Measurements from ENCODE around the gene SCFD2. TPM values are rescaled to one million over a fixed set of nuclear protein-coding genes. Genes with fewer than 3 reads are reported as not detected.
"Not testable (repeated sequence)": the region's sequence is repeated elsewhere in the genome, so short reads cannot be mapped to it uniquely, and the experiment has no call there.

SCFD2 gene
- total RNA-seq, 1 experiment from 2014 or later = 13.5 TPM

GRCh38 chr4:53196882-53197771 is 168.7 kb downstream of the SCFD2 start:
- H3K27me3 ChIP-seq (ENCODE audit: control insufficient read depth, insufficient read depth, low read length) = no peaks in the 10 kb centered on the region
- peak; percentile 19 for DNase-seq
- H3K36me3 ChIP-seq (replicated peaks; ENCODE audit: control insufficient read depth, insufficient read depth, low read length) = no peaks in the 10 kb centered on the region
- no peak overlapping the region for H3K4me3 ChIP-seq (ENCODE audit: insufficient read depth, low read depth, low read length)

DNA sequence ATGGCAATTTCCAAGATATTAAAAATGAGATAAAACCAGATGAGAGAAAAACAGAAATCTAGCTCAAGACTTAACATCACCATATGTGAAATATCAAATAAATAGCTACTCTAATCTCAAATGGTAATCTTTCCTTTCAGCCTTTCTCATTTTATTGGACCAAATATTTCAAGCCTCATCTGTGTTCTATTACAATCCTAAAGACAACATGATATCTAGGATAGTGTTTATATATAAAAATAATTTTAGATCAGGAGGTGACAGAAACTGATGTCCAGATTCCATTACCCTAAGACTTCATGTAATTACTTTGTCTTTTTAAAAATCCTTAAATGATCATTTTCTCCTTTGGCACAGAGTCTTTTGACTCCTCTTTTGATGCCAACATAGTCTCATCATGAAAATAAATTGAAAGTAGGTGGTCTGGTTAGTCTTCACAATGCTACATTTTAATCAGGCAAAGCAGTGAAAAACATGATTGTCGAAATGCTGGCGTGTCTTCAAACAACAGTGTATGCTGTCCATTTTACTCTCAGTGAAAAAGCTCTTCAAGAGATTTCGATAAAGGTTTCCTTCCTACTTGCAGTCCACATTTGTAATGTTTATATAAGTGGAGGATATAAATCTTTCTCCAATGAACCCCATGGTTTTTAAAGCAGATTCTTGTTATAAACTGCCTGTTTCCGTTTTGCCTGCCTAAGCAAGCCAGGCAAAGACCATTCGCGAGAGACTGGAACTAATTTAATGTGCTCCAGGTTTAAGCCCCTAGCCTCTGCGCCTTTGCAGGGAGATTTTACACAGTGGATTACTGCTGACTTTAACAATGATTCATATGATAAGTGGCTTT is 169.8 kb downstream of the SCFD2 start:
- Histone ChIP-seq H3K36me3 (replicated peaks; ENCODE audit: control insufficient read depth, insufficient read depth, low read length) (no peaks in the 10 kb centered on the region), H3K27me3 (ENCODE audit: control insufficient read depth, insufficient read depth, low read length) (no peaks in the 10 kb centered on the region), H3K4me3 (ENCODE audit: insufficient read depth, low read depth, low read length) (no peak overlapping the region)
- no peak for DNase-seq

GRCh38 chr4:53194727-53195126 is 171.1 kb downstream of the SCFD2 start:
- no peaks in the 10 kb centered on the region for H3K36me3 ChIP-seq (replicated peaks; ENCODE audit: control insufficient read depth, insufficient read depth, low read length)
- H3K27me3 ChIP-seq (ENCODE audit: control insufficient read depth, insufficient read depth, low read length) = no peaks in the 10 kb centered on the region
- H3K4me3 ChIP-seq (ENCODE audit: insufficient read depth, low read depth, low read length) = no peak overlapping the region
- DNase-seq = no peak

- no peak for DNase-seq
- Histone ChIP-seq H3K27me3 (ENCODE audit: control insufficient read depth, insufficient read depth, low read length) (no peaks in the 10 kb centered on the region), H3K4me3 (ENCODE audit: insufficient read depth, low read depth, low read length) (no peak overlapping the region), H3K36me3 (replicated peaks; ENCODE audit: control insufficient read depth, insufficient read depth, low read length) (no peaks in the 10 kb centered on the region)
Observed at GRCh38 chr4:53193111-53193510, 172.8 kb downstream of the SCFD2 start.

DNA sequence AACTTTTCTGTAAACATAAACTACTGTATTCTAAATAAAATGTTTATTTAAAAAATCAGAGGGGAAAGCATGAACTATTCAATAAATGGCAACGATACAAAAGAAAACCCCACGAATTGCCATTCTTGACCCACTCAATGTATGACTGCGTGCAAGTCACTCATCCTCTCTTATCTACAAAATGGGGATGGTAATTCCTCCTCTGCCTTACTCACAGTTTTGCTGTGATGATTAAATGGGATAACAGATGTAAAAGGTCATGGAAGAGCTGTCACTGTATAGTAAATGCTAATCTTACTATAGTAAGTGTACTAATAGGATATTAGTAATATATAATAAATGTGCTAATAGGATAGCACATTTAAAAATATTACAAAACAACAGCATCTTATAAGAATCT is 173.4 kb downstream of the SCFD2 start:
- H3K27me3 ChIP-seq (ENCODE audit: control insufficient read depth, insufficient read depth, low read length) = no peaks in the 10 kb centered on the region
- no peak overlapping the region for H3K4me3 ChIP-seq (ENCODE audit: insufficient read depth, low read depth, low read length)
- H3K36me3 ChIP-seq (replicated peaks; ENCODE audit: control insufficient read depth, insufficient read depth, low read length) = no peaks in the 10 kb centered on the region
- DNase-seq = no peak

DNA sequence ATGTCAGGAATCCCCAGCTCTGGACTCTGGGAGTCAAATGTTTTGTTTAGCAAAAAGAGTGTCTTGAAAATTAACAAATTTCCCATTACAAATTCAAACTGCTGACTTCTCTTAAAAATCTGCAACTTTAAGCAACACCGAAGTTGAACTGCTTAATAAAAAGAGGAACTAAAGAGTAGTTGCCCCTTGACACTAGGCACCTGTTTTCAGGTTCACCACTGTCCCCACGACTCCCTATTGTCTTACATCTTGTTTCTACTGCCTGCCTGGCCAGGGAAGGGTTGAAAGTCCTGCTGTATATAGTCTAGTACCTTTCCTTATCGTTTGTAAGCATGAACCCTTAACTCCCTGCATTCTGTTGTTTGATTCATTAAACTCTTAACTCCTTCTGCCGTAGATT is 173.9 kb downstream of the SCFD2 start:
- H3K27me3 ChIP-seq (ENCODE audit: control insufficient read depth, insufficient read depth, low read length) = no peaks in the 10 kb centered on the region
- H3K4me3 ChIP-seq (ENCODE audit: insufficient read depth, low read depth, low read length) = no peak overlapping the region
- no peaks in the 10 kb centered on the region for H3K36me3 ChIP-seq (replicated peaks; ENCODE audit: control insufficient read depth, insufficient read depth, low read length)
- no peak for DNase-seq

DNA sequence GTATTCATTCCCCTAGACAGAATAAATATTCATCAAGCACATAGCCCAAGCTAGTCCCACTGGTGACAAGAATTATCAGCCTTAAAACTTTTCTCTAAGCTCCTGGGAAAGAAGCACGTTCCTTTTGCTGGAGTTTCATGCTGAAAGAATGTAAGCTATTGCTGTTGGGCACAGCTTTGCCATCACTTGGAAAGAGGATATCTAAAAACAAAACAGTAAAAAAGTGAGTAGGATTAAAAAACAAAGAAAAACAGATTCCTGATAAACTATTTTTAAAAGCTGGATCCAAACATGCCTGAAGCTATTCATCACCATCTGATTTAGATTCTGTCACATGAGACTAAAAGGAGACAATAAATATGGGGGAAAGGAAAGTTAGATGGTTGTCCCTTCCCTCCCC is 176.8 kb downstream of the SCFD2 start:
- no peaks in the 10 kb centered on the region for H3K27me3 ChIP-seq (ENCODE audit: control insufficient read depth, insufficient read depth, low read length)
- no peaks in the 10 kb centered on the region for H3K36me3 ChIP-seq (replicated peaks; ENCODE audit: control insufficient read depth, insufficient read depth, low read length)
- H3K4me3 ChIP-seq (ENCODE audit: insufficient read depth, low read depth, low read length) = no peak overlapping the region
- DNase-seq = no peak

- Histone ChIP-seq H3K36me3 (replicated peaks; ENCODE audit: control insufficient read depth, insufficient read depth, low read length) (no peaks in the 10 kb centered on the region), H3K27me3 (ENCODE audit: control insufficient read depth, insufficient read depth, low read length) (no peaks in the 10 kb centered on the region), H3K4me3 (ENCODE audit: insufficient read depth, low read depth, low read length) (no peak overlapping the region)
- DNase-seq = no peak
Observed at GRCh38 chr4:53186714-53187358, 179.0 kb downstream of the SCFD2 start.

DNA sequence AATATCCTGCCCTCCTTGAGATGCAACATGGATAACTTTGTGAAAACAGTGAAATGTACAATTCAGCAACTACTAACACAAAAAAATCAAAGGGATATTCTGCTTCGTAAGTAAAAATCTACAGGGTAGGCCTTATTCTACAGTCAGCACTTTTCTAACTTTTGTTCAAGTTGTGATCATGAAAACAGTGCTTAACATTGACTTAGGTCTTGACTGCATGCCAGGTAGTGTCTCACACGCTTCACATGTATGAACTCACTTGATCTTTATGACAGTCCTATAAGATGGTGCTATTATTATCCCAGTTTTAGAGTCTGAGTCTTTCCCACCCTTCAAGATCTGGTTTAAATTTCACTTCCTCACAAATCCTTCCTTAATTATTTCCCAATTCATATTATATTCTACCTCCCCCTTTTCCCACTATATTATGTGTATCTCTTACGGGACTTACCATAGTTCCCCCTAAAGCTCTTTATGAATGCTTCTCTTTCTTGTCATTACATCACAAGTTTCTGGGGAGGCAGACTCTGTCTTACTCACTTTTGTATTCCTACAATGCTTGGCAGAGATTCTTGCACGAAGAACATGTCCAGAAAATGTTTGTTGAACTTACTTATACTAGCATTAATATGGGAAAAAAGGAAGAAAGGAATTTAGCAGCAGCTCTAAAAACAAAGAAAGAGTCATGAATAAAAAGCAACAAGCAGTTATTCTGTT is 179.8 kb downstream of the SCFD2 start:
- DNase-seq = no peak

GRCh38 chr4:53183754-53184153 is 182.1 kb downstream of the SCFD2 start:
- H3K4me3 ChIP-seq (ENCODE audit: insufficient read depth, low read depth, low read length) = no peak overlapping the region
- no peaks in the 10 kb centered on the region for H3K36me3 ChIP-seq (replicated peaks; ENCODE audit: control insufficient read depth, insufficient read depth, low read length)
- no peak for DNase-seq

More for the DNA sequence above, 179.8 kb downstream of the SCFD2 start:
- Histone ChIP-seq H3K36me3 (replicated peaks; ENCODE audit: control insufficient read depth, insufficient read depth, low read length) (no peaks in the 10 kb centered on the region), H3K4me3 (ENCODE audit: insufficient read depth, low read depth, low read length) (no peak overlapping the region), H3K27me3 (ENCODE audit: control insufficient read depth, insufficient read depth, low read length) (no peaks in the 10 kb centered on the region)

GRCh38 chr4:53177751-53178150 is 188.1 kb downstream of the SCFD2 start:
- DNase-seq; H3K36me3 ChIP-seq (replicated peaks; ENCODE audit: control insufficient read depth, insufficient read depth, low read length); H3K27me3 ChIP-seq (ENCODE audit: control insufficient read depth, insufficient read depth, low read length); H3K4me3 ChIP-seq (ENCODE audit: insufficient read depth, low read depth, low read length): not testable (repeated sequence)

More at GRCh38 chr4:53183754-53184153, 182.1 kb downstream of the SCFD2 start:
- H3K27me3 ChIP-seq (ENCODE audit: control insufficient read depth, insufficient read depth, low read length) = no peaks in the 10 kb centered on the region

- no peak overlapping the region for H3K4me3 ChIP-seq (ENCODE audit: insufficient read depth, low read depth, low read length)
- DNase-seq = no peak
- H3K36me3 ChIP-seq (replicated peaks; ENCODE audit: control insufficient read depth, insufficient read depth, low read length) = no peaks in the 10 kb centered on the region
- H3K27me3 ChIP-seq (ENCODE audit: control insufficient read depth, insufficient read depth, low read length) = no peaks in the 10 kb centered on the region
Observed at GRCh38 chr4:53175640-53176039, 190.2 kb downstream of the SCFD2 start.

DNA sequence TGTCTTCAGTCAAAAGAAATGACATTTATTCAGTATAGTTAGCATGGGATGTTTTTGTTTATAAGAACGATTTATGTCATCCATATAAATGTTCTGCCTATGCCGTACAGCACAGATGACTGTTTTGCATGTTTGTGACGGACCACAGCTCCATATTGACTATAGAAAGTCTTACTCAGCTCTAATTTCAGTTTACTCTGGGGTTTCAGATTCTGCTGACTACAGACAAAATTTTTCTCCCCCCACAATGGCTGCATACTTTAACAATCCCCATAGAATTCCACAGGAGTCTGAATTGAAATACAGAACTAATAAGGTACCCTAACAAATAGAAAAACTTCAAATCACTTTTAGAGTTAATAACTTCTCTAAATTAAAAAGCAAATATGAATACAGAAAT is 191.0 kb downstream of the SCFD2 start:
- Histone ChIP-seq H3K4me3 (ENCODE audit: insufficient read depth, low read depth, low read length) (no peak overlapping the region), H3K27me3 (ENCODE audit: control insufficient read depth, insufficient read depth, low read length) (no peaks in the 10 kb centered on the region), H3K36me3 (replicated peaks; ENCODE audit: control insufficient read depth, insufficient read depth, low read length) (no peaks in the 10 kb centered on the region)
- no peak for DNase-seq

- no peak overlapping the region for H3K4me3 ChIP-seq (ENCODE audit: insufficient read depth, low read depth, low read length)
- no peaks in the 10 kb centered on the region for H3K27me3 ChIP-seq (ENCODE audit: control insufficient read depth, insufficient read depth, low read length)
- H3K36me3 ChIP-seq (replicated peaks; ENCODE audit: control insufficient read depth, insufficient read depth, low read length) = no peaks in the 10 kb centered on the region
- DNase-seq = no peak
Observed at GRCh38 chr4:53173576-53173975, 192.3 kb downstream of the SCFD2 start.
